Spleen (tissue), 7 donors: ENCODE measurements around the gene CPLX3.

Experiments used
- POLR2AphosphoS5 ChIP-seq, 3 donors: sonication (generic); formaldehyde crosslinking; IDR thresholded peaks; one replicate each; pipeline ENCODE4 v1.5.1; 2017; ENCODE audit warnings: antibody characterized with exemption in 3 of 3
- TF ChIP-seq, protein P1 (sequence below), 11 experiments: fragments of 200-600 bp in 7 of 11; fragments of 450-650 bp in 4 of 11; sonication (generic) in 4 of 11; IDR thresholded peaks in 8 of 11; conservative IDR thresholded peaks in 3 of 11; 1 replicate in 7 of 11; 2 replicates in 4 of 11; pipeline versions ENCODE4 v1.4.0 to v1.8.0; 2016 to 2021; ENCODE audit warnings: antibody characterized with exemption in 11 of 11, inconsistent platforms in 4 of 11, mild to moderate bottlenecking in 1 of 11
- donor health status: DM: no; HTN: no; CAD: no; lungs with moderate emphysema.
- donor health status: DM: no; HTN: no; CAD: no.
- donor health status: DM: no; HTN: no; CAD: no.

DNA sequence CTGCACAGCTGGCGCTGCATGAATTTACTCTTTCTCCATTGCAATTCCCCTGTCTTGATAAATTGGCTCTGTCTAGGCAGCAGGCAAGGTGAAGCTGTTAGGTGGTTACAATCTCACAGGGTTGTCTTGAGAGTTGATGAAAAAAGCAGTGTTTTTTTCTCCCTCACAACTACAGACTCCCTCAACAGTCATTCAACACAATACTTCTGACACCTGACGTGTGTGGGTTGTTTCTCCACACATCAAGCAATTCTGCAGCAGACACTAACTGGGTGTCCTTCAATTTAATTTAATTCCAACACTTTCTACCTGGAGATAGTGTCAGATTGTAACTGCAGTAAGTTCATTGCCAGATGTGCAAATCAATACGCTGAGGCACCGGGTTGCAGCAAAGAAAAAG, 51.8 kb downstream of the CPLX3 start:
- TF ChIP-seq, protein P1, sequence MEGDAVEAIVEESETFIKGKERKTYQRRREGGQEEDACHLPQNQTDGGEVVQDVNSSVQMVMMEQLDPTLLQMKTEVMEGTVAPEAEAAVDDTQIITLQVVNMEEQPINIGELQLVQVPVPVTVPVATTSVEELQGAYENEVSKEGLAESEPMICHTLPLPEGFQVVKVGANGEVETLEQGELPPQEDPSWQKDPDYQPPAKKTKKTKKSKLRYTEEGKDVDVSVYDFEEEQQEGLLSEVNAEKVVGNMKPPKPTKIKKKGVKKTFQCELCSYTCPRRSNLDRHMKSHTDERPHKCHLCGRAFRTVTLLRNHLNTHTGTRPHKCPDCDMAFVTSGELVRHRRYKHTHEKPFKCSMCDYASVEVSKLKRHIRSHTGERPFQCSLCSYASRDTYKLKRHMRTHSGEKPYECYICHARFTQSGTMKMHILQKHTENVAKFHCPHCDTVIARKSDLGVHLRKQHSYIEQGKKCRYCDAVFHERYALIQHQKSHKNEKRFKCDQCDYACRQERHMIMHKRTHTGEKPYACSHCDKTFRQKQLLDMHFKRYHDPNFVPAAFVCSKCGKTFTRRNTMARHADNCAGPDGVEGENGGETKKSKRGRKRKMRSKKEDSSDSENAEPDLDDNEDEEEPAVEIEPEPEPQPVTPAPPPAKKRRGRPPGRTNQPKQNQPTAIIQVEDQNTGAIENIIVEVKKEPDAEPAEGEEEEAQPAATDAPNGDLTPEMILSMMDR (IDR thresholded peaks at IDR 0.05 in 8 of 11, conservative IDR thresholded peaks at IDR 0.05 in 3 of 11), result no peak
- no peak for TF ChIP-seq POLR2AphosphoS5 (IDR thresholded peaks at IDR 0.05)
